Cardiac atrium fibroblast (primary cell): ENCODE data around the gene SMAP1. TPM values are rescaled to one million over a fixed set of nuclear protein-coding genes. Genes with fewer than 3 reads are reported as not detected.

Source experiments
- total RNA-seq: library from RNA; depleted of rRNA; stranded (reverse); fragments of >200 nt; gene quantifications from 2 replicates; pipeline ENCODE4 v1.2.3, GENCODE V29; 2015

SMAP1 gene
- total RNA-seq: 19.3 TPM in 2 replicates

GRCh38 chr6:70667711-70668498 lies at the start of gene SMAP1:
TSS of gene SMAP1 (plus strand) at chr6:70667883. CDS start at chr6:70668024, 141 bp downstream.

Other genes starting within 250 kb of the SMAP1 start
- 10.1 and 12.5 TPM in 2 replicates for gene SDHAF4, start 101.0 kb upstream of the SMAP1 start, total RNA-seq